Loucy (cell line): ENCODE results near the gene FHIT.

Source experiments
- H2AFZ ChIP-seq: fragments of 200-600 bp; sonication (generic); 2 replicates; pipeline ENCODE4 v1.6.0; 2016; ENCODE audit warnings: antibody characterized with exemption, mild to moderate bottlenecking, low read length, moderate library complexity
- H3F3A ChIP-seq: fragments of 200-600 bp; 2 replicates; pipeline ENCODE4 v1.6.0; 2016; ENCODE audit warnings: antibody characterized with exemption, low read depth, mild to moderate bottlenecking
- H3K27me3 ChIP-seq: fragments of 200-600 bp; sonication (generic); 2 replicates; pipeline ENCODE4 v1.6.1; 2014; ENCODE audit warnings: low read length, mild to moderate bottlenecking; ENCODE audit not compliant: insufficient read depth, poor library complexity, severe bottlenecking
- H3K36me3 ChIP-seq: fragments of 200-600 bp; sonication (generic); 2 replicates; pipeline ENCODE4 v1.6.1; 2016; ENCODE audit warnings: low read length; ENCODE audit not compliant: insufficient read depth
- H3K4me1 ChIP-seq: fragments of 200-600 bp; sonication (generic); 2 replicates; pipeline ENCODE4 v1.5.1; 2014; ENCODE audit warnings: low read length, mild to moderate bottlenecking; ENCODE audit not compliant: insufficient read depth, poor library complexity, severe bottlenecking
- H3K4me2 ChIP-seq: fragments of 200-600 bp; sonication (generic); 2 replicates; pipeline ENCODE4 v1.6.0; 2014; ENCODE audit warnings: antibody characterized with exemption, low read length, low read depth, mild to moderate bottlenecking; ENCODE audit not compliant: poor library complexity, severe bottlenecking
- H3K4me3 ChIP-seq: fragments of 200-600 bp; sonication (generic); 2 replicates; pipeline ENCODE4 v1.5.1; 2014; ENCODE audit warnings: low read length, mild to moderate bottlenecking, mixed read lengths; ENCODE audit not compliant: poor library complexity, severe bottlenecking
- H3K79me2 ChIP-seq: fragments of 200-600 bp; sonication (generic); 2 replicates; pipeline ENCODE4 v1.6.1; 2014; ENCODE audit warnings: low read length; ENCODE audit not compliant: insufficient read depth
- H3K9ac ChIP-seq: fragments of 200-600 bp; sonication (generic); 2 replicates; pipeline ENCODE4 v1.6.0; 2014; ENCODE audit warnings: mild to moderate bottlenecking, low read depth, low read length, moderate library complexity; ENCODE audit not compliant: poor library complexity, severe bottlenecking
- H3K9me2 ChIP-seq: fragments of 200-600 bp; sonication (generic); replicated peaks from 2 replicates; pipeline ENCODE4 v1.6.1; 2016; ENCODE audit warnings: low read depth, low read length, mixed read lengths
- H3K9me3 ChIP-seq: fragments of 200-600 bp; sonication (generic); 2 replicates; pipeline ENCODE4 v1.6.1; 2014; ENCODE audit warnings: mild to moderate bottlenecking, antibody characterized with exemption, low read length, low read depth; ENCODE audit not compliant: insufficient read depth
- H4K20me1 ChIP-seq: fragments of 200-600 bp; sonication (generic); 2 replicates; pipeline ENCODE4 v1.6.0; 2014; ENCODE audit warnings: antibody characterized with exemption, low read length, mild to moderate bottlenecking; ENCODE audit not compliant: insufficient read depth, poor library complexity, severe bottlenecking
- EZH2phosphoT487 ChIP-seq: fragments of 200-600 bp; IDR thresholded peaks from 2 replicates; pipeline ENCODE4 v1.6.1; 2018; ENCODE audit warnings: antibody characterized with exemption, mild to moderate bottlenecking, moderate library complexity, borderline replicate concordance
- TF ChIP-seq, protein P1 (sequence below): fragments of 200-600 bp; sonication (generic); conservative IDR thresholded peaks from 2 replicates; pipeline ENCODE4 v1.5.1; 2014; ENCODE audit warnings: mild to moderate bottlenecking, antibody characterized with exemption, low read length

The FHIT gene

DNA sequence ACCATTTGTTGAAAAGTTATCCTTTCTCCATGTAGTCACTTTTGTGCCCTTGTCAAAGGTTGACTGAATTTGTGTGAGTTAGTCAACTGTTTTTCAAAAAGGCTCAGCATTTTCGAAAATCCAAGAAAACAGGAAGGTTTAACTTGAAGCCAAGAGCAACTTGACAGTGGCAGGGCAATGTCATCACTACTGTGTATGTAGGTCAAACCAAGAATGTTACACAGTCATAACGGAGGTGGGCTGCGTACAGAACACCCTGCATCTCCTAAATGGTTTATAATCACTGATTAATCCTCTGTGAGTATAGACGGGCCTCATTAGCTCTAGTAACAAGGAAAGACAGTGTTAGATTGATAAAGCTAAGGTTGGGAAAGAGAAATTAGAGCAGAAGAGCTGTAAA, 1064.9 kb downstream of the FHIT start:
- Histone ChIP-seq H3K4me2 (no peak overlapping the region), H3K36me3 (no peaks in the 10 kb centered on the region), H3K4me1 (no peaks in the 10 kb centered on the region), H3K79me2 (no peaks in the 10 kb centered on the region), H2AFZ (no peak overlapping the region), H3K9me2 (no peaks in the 10 kb centered on the region), H3F3A (no peaks in the 10 kb centered on the region), H3K4me3 (no peak overlapping the region), H4K20me1 (no peaks in the 10 kb centered on the region), H3K27me3 (no peaks in the 10 kb centered on the region), H3K9me3 (no peaks in the 10 kb centered on the region), H3K9ac (no peak overlapping the region)
- no peak for TF ChIP-seq EZH2phosphoT487
- TF ChIP-seq, protein P1, sequence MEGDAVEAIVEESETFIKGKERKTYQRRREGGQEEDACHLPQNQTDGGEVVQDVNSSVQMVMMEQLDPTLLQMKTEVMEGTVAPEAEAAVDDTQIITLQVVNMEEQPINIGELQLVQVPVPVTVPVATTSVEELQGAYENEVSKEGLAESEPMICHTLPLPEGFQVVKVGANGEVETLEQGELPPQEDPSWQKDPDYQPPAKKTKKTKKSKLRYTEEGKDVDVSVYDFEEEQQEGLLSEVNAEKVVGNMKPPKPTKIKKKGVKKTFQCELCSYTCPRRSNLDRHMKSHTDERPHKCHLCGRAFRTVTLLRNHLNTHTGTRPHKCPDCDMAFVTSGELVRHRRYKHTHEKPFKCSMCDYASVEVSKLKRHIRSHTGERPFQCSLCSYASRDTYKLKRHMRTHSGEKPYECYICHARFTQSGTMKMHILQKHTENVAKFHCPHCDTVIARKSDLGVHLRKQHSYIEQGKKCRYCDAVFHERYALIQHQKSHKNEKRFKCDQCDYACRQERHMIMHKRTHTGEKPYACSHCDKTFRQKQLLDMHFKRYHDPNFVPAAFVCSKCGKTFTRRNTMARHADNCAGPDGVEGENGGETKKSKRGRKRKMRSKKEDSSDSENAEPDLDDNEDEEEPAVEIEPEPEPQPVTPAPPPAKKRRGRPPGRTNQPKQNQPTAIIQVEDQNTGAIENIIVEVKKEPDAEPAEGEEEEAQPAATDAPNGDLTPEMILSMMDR = no peak

DNA sequence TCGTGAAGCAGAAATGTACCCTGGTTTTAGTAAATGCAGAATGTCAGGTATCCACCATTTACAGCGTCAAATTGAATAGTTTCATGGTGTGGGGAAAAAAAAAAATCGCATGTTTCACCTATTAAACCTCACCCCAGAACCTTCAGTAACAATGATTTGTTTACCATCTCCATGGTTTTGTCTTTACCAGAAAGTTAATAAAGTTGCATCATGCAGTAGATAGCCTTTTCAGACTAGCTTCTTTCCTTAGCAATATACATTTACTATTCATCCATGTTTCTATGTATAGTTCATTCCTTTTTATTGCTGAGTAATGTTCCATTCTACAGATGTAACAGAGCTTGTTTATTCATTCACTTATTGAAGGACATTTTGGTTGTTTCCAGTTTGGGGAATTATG, 1066.1 kb downstream of the FHIT start:
- no peaks in the 10 kb centered on the region for H3K9me3 ChIP-seq
- no peaks in the 10 kb centered on the region for H3K79me2 ChIP-seq
- H2AFZ ChIP-seq = no peak overlapping the region
- H3K4me1 ChIP-seq = no peaks in the 10 kb centered on the region
- no peak for TF ChIP-seq EZH2phosphoT487
- TF ChIP-seq, protein P1 = no peak
- H3K27me3 ChIP-seq = no peaks in the 10 kb centered on the region
- no peak overlapping the region for H3K4me2 ChIP-seq
- no peaks in the 10 kb centered on the region for H4K20me1 ChIP-seq
- no peaks in the 10 kb centered on the region for H3K36me3 ChIP-seq
- H3F3A ChIP-seq = no peaks in the 10 kb centered on the region
- H3K9ac ChIP-seq = no peak overlapping the region
- H3K4me3 ChIP-seq = no peak overlapping the region
- no peaks in the 10 kb centered on the region for H3K9me2 ChIP-seq

DNA sequence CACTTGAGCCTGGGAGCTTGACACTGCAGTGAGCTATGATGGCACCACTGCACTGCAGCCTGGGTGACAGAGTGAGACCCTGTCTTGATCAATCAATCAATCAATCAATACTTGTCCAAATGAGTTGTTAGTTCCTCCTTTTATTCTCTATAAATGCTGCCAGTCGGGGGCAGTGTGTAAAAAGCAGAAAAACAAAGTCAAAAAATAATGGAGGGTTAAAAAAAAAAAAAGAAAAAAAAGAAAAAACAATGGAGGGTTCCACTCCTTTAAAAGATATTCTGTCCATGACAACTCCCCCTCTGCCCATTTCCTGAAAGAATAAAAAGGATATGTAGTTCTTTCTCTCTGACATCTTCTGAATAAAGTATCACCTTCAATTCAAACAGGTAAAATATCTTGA, 1068.6 kb downstream of the FHIT start:
- Histone ChIP-seq H3K79me2 (no peaks in the 10 kb centered on the region), H4K20me1 (no peaks in the 10 kb centered on the region), H3F3A (no peaks in the 10 kb centered on the region), H3K27me3 (no peaks in the 10 kb centered on the region), H3K4me1 (no peaks in the 10 kb centered on the region), H2AFZ (no peak overlapping the region), H3K4me2 (no peak overlapping the region), H3K36me3 (no peaks in the 10 kb centered on the region), H3K4me3 (no peak overlapping the region), H3K9me3 (no peaks in the 10 kb centered on the region), H3K9me2 (no peaks in the 10 kb centered on the region), H3K9ac (no peak overlapping the region)
- no peak for TF ChIP-seq EZH2phosphoT487
- TF ChIP-seq, protein P1 = 0 out of 2 replicates have a peak, but pooled peaks have one; percentile 16
